RWPE1 (cell line): Measurements from ENCODE around the gene ECHS1.
A peak's percentile ranks its signal among the peaks of the same experiment; 100 is the strongest.
"Not testable (repeated sequence)": the region's sequence is repeated elsewhere in the genome, so short reads cannot be mapped to it uniquely, and the experiment has no call there.

ENCODE experiments used
- CTCF ChIA-PET: fragments of 350-600 bp; sonication (Branson Sonifier 250); formaldehyde crosslinking; extraction: SDS; loops from one replicate; lab custom pipeline; 2021; lab: Yijun Ruan, JAX
- POLR2A ChIA-PET: fragments of 400-600 bp; formaldehyde crosslinking; extraction: SDS; loops from one replicate; lab custom pipeline; 2020; ENCODE audit warnings: antibody characterized with exemption; ENCODE audit not compliant: low non-redundant PET; lab: Yijun Ruan, JAX
- DNase-seq: peaks from one replicate; pipeline ENCODE4 v3.0.0; 2012; ENCODE audit warnings: low spot score
- H3K27ac ChIP-seq: fragments of 450-650 bp; 2 replicates; pipeline ENCODE4 v1.5.1; 2017
- CTCF ChIP-seq: fragments of 450-650 bp; conservative IDR thresholded peaks from 2 replicates; pipeline ENCODE4 v1.5.1; 2017; ENCODE audit warnings: low read depth, mild to moderate bottlenecking

Gene ECHS1

GRCh38 chr10:133419211-133419950, 46.2 kb upstream of the ECHS1 start:
- TF ChIP-seq CTCF: no peak
- CTCF ChIA-PET: interaction anchor here (1.9 kb wide), 1 partner anchor 90 kb away, joined by 8 read pairs; no protein-coding TSS in a partner anchor
- no peak for DNase-seq
- POLR2A ChIA-PET: no interaction called here
- 0 out of 2 replicates have a peak overlapping the region, but pooled peaks have one; percentile 4 for H3K27ac ChIP-seq

GRCh38 chr10:133418289-133418993, 45.3 kb upstream of the ECHS1 start:
- DNase-seq: no peak
- no peak for TF ChIP-seq CTCF
- ChIA-PET POLR2A (no interaction called here), CTCF (interaction anchor here (1.9 kb wide), 1 partner anchor 89 kb away, joined by 8 read pairs; no protein-coding TSS in a partner anchor)
- H3K27ac ChIP-seq: no peak overlapping the region

GRCh38 chr10:133415752-133416151, 42.6 kb upstream of the ECHS1 start:
- TF ChIP-seq CTCF: no peak
- ChIA-PET CTCF (no interaction called here), POLR2A (no interaction called here)
- H3K27ac ChIP-seq: no peak overlapping the region
- no peak for DNase-seq

- POLR2A ChIA-PET, CTCF ChIA-PET, H3K27ac ChIP-seq, DNase-seq: not testable (repeated sequence)
Measured at GRCh38 chr10:133414401-133414800, 41.2 kb upstream of the ECHS1 start.

GRCh38 chr10:133412381-133412711, 39.2 kb upstream of the ECHS1 start:
- POLR2A ChIA-PET: no interaction called here
- no peak overlapping the region for H3K27ac ChIP-seq
- no peak for DNase-seq
- CTCF ChIA-PET: no interaction called here
- TF ChIP-seq CTCF: no peak

GRCh38 chr10:133411523-133412380, 38.6 kb upstream of the ECHS1 start:
- no peak for DNase-seq
- ChIA-PET POLR2A (no interaction called here), CTCF (no interaction called here)
- no peak for TF ChIP-seq CTCF
- no peak overlapping the region for H3K27ac ChIP-seq
